Smooth muscle cell (in vitro differentiated cells): ENCODE measurements around the gene KIFAP3. TPM values are rescaled to one million over a fixed set of nuclear protein-coding genes. Genes with fewer than 3 reads are reported as not detected.

Source experiments
- DNase-seq: peaks from one replicate; lab custom pipeline; 2025; ENCODE audit not compliant: unreplicated experiment; lab: John Stamatoyannopoulos, UW
- H2AFZ ChIP-seq: fragments of 200-600 bp; sonication (generic); 2 replicates; pipeline ENCODE4 v1.6.0; 2016; ENCODE audit warnings: antibody characterized with exemption, low read depth, mild to moderate bottlenecking
- H3F3A ChIP-seq: fragments of 200-600 bp; sonication (generic); 2 replicates; pipeline ENCODE4 v1.6.0; 2017; ENCODE audit warnings: antibody characterized with exemption, low read depth
- H3K27ac ChIP-seq: fragments of 200-600 bp; sonication (generic); 2 replicates; pipeline ENCODE4 v1.5.1; 2016; ENCODE audit warnings: low read depth, mild to moderate bottlenecking
- H3K27me3 ChIP-seq: fragments of 200-600 bp; sonication (generic); 2 replicates; pipeline ENCODE4 v1.6.1; 2016; ENCODE audit warnings: low read depth, mild to moderate bottlenecking
- H3K36me3 ChIP-seq: fragments of 200-600 bp; sonication (generic); 2 replicates; pipeline ENCODE4 v1.5.1; 2016; ENCODE audit warnings: low read depth
- H3K4me1 ChIP-seq: fragments of 200-600 bp; sonication (generic); 2 replicates; pipeline ENCODE4 v1.5.1; 2016; ENCODE audit warnings: low read depth
- H3K4me2 ChIP-seq: fragments of 200-600 bp; sonication (generic); 2 replicates; pipeline ENCODE4 v1.6.0; 2016; ENCODE audit warnings: mild to moderate bottlenecking
- H3K4me3 ChIP-seq: fragments of 200-600 bp; sonication (generic); 2 replicates; pipeline ENCODE4 v1.5.1; 2016; ENCODE audit warnings: mild to moderate bottlenecking
- H3K79me2 ChIP-seq: fragments of 200-600 bp; sonication (generic); 2 replicates; pipeline ENCODE4 v1.6.0; 2016; ENCODE audit warnings: low read depth, mild to moderate bottlenecking
- H3K9ac ChIP-seq: fragments of 200-600 bp; sonication (generic); 2 replicates; pipeline ENCODE4 v1.6.0; 2016; ENCODE audit warnings: low read depth
- H3K9me3 ChIP-seq: fragments of 200-600 bp; sonication (generic); replicated peaks from 2 replicates; pipeline ENCODE4 v1.5.1; 2016; ENCODE audit warnings: low read depth
- H4K20me1 ChIP-seq: fragments of 200-600 bp; sonication (generic); 2 replicates; pipeline ENCODE4 v1.6.0; 2016; ENCODE audit warnings: low read depth
- CTCF ChIP-seq: fragments of 200-600 bp; sonication (generic); IDR thresholded peaks from 2 replicates; pipeline ENCODE4 v1.5.1; 2017; ENCODE audit warnings: borderline replicate concordance, mild to moderate bottlenecking, antibody characterized with exemption; ENCODE audit not compliant: insufficient read depth, poor library complexity, severe bottlenecking
- WGBS: methylation state at CpG from one replicate; pipeline ENCODE4 v1.1.7; 2016; ENCODE audit warnings: low lambda C conversion rate; 5-methylcytosine and 5-hydroxymethylcytosine counted together
- polyA plus RNA-seq: library from polyadenylated mRNA; unstranded; fragments of >200 nt; fragmentation: Nextera tagmentation; extraction: Ambion mirVana; gene quantifications from 2 replicates; pipeline ENCODE4 v1.2.1, GENCODE V29; 2016
- total RNA-seq: library from RNA; depleted of rRNA; stranded (reverse); fragments of >200 nt; gene quantifications from 2 replicates; pipeline ENCODE4 v1.2.3, GENCODE V29; 2014

Gene KIFAP3
- total and polyA plus RNA-seq, 2 experiments from 2014 or later: 37.1 to 55.3 TPM

- no peaks in the 10 kb centered on the region for H3K9me3 ChIP-seq
- H3K27me3 ChIP-seq: no peaks in the 10 kb centered on the region
- H3K36me3 ChIP-seq: no peaks in the 10 kb centered on the region
- H3K9ac ChIP-seq: no peak overlapping the region
- H3K27ac ChIP-seq: no peak overlapping the region
- H3F3A ChIP-seq: peaks cover 8% of the 10 kb centered on the region
- TF ChIP-seq CTCF: no peak
- no peaks in the 10 kb centered on the region for H3K79me2 ChIP-seq
- DNase-seq: no peak
- no peak overlapping the region for H3K4me2 ChIP-seq
- H3K4me3 ChIP-seq: no peak overlapping the region
- 83% methylated on average over 2 of the region's 2 CpGs for WGBS
- H2AFZ ChIP-seq: no peak overlapping the region
- peaks cover 10% of the 10 kb centered on the region for H3K4me1 ChIP-seq
- no peaks in the 10 kb centered on the region for H4K20me1 ChIP-seq
Measured at GRCh38 chr1:170001266-170001665, 73.2 kb downstream of the KIFAP3 start.

- Histone ChIP-seq H3K27me3 (no peaks in the 10 kb centered on the region), H2AFZ (no peak overlapping the region), H3K36me3 (no peaks in the 10 kb centered on the region), H3K9ac (no peak overlapping the region), H3F3A (peaks cover 8% of the 10 kb centered on the region), H3K27ac (peak overlapping the region; percentile 55), H3K4me2 (peak overlapping the region; percentile 38), H4K20me1 (no peaks in the 10 kb centered on the region), H3K4me1 (peaks cover 10% of the 10 kb centered on the region), H3K4me3 (no peak overlapping the region), H3K9me3 (no peaks in the 10 kb centered on the region), H3K79me2 (no peaks in the 10 kb centered on the region)
- no peak for DNase-seq
- WGBS: 82% methylated on average over 2 of the region's 2 CpGs
- no peak for TF ChIP-seq CTCF
Measured at GRCh38 chr1:169999761-170000160, 74.7 kb downstream of the KIFAP3 start.

- H3K36me3 ChIP-seq: no peaks in the 10 kb centered on the region
- peak overlapping the region; percentile 55 for H3K27ac ChIP-seq
- H2AFZ ChIP-seq: no peak overlapping the region
- H4K20me1 ChIP-seq: no peaks in the 10 kb centered on the region
- WGBS: 23% methylated on average over 4 of the region's 4 CpGs
- DNase-seq: no peak
- no peaks in the 10 kb centered on the region for H3K79me2 ChIP-seq
- H3K9me3 ChIP-seq: no peaks in the 10 kb centered on the region
- peaks cover 10% of the 10 kb centered on the region for H3K4me1 ChIP-seq
- H3F3A ChIP-seq: peaks cover 8% of the 10 kb centered on the region
- H3K9ac ChIP-seq: no peak overlapping the region
- no peaks in the 10 kb centered on the region for H3K27me3 ChIP-seq
- peak overlapping the region; percentile 38 for H3K4me2 ChIP-seq
- no peak overlapping the region for H3K4me3 ChIP-seq
- no peak for TF ChIP-seq CTCF
Measured at GRCh38 chr1:169999331-169999741, 75.2 kb downstream of the KIFAP3 start.

GRCh38 chr1:169995993-169996392 lies 78.5 kb downstream of the KIFAP3 start:
- DNase-seq: no peak
- H3K4me1 ChIP-seq: peaks cover 7% of the 10 kb centered on the region
- H3K79me2 ChIP-seq: no peaks in the 10 kb centered on the region
- H3K4me3 ChIP-seq: no peak overlapping the region
- no peak overlapping the region for H2AFZ ChIP-seq
- no peaks in the 10 kb centered on the region for H3K36me3 ChIP-seq
- no peaks in the 10 kb centered on the region for H3K27me3 ChIP-seq
- TF ChIP-seq CTCF: no peak
- H3F3A ChIP-seq: peaks cover 8% of the 10 kb centered on the region
- no peaks in the 10 kb centered on the region for H3K9me3 ChIP-seq
- H3K4me2 ChIP-seq: no peak overlapping the region
- H3K9ac ChIP-seq: no peak overlapping the region
- H3K27ac ChIP-seq: no peak overlapping the region
- 78% methylated on average over 2 of the region's 2 CpGs for WGBS
- H4K20me1 ChIP-seq: no peaks in the 10 kb centered on the region
